Brain microvascular endothelial cell (primary cell): ENCODE measurements around the gene CRIP2.

ENCODE experiments used
- DNase-seq: peaks from one replicate; pipeline ENCODE4 v3.0.0-alpha.2; 2020
- H3K27ac ChIP-seq: fragments of 250-450 bp; sonication (Bioruptor Pico); 2 replicates; pipeline ENCODE4 v1.5.1; 2020; ENCODE audit warnings: mild to moderate bottlenecking, moderate library complexity
- H3K27me3 ChIP-seq: fragments of 250-450 bp; sonication (Bioruptor Pico); replicated peaks from 2 replicates; pipeline ENCODE4 v1.5.1; 2020; ENCODE audit warnings: mild to moderate bottlenecking
- H3K36me3 ChIP-seq: fragments of 250-450 bp; sonication (Bioruptor Pico); replicated peaks from 2 replicates; pipeline ENCODE4 v1.5.1; 2020; ENCODE audit warnings: mild to moderate bottlenecking
- H3K4me3 ChIP-seq: 2 replicates; pipeline ENCODE4 v1.5.1; 2011; ENCODE audit warnings: low read depth, mild to moderate bottlenecking, control low read depth, low read length, moderate library complexity
- CTCF ChIP-seq: IDR thresholded peaks from 2 replicates; pipeline ENCODE4 v1.5.1; 2011; ENCODE audit warnings: low read depth, mild to moderate bottlenecking, moderate library complexity, low read length, control low read depth, inconsistent platforms; ENCODE audit errors: missing control alignments
- in situ Hi-C: cut with HindIII; loops from 2 replicates; pipeline ENCODE4 v1.10.0; 2017; ENCODE audit warnings: low sequenced_read_pairs, low pct_ligation_motif_present

The CRIP2 gene

GRCh38 chr14:105497671-105498429 lies 23.2 kb downstream of the CRIP2 start:
- no peak for TF ChIP-seq CTCF

GRCh38 chr14:105498430-105499255 lies 24.0 kb downstream of the CRIP2 start:
- TF ChIP-seq CTCF, result no peak
- Histone ChIP-seq H3K4me3 (no peak overlapping the region), H3K27me3 (no peaks in the 10 kb centered on the region), H3K36me3 (no peaks in the 10 kb centered on the region), H3K27ac (no peak overlapping the region)
- in situ Hi-C loops, result no loop called here
- DNase-seq, result no peak

More at GRCh38 chr14:105497671-105498429, 23.2 kb downstream of the CRIP2 start:
- H3K4me3 ChIP-seq, result no peak overlapping the region
- no peak for DNase-seq
- no peak overlapping the region for H3K27ac ChIP-seq
- in situ Hi-C loops, result no loop called here
- H3K27me3 ChIP-seq, result no peaks in the 10 kb centered on the region
- no peaks in the 10 kb centered on the region for H3K36me3 ChIP-seq

- no peaks in the 10 kb centered on the region for H3K27me3 ChIP-seq
- no peak overlapping the region for H3K4me3 ChIP-seq
- DNase-seq, result no peak
- H3K36me3 ChIP-seq, result no peaks in the 10 kb centered on the region
- no peak for TF ChIP-seq CTCF
- no peak overlapping the region for H3K27ac ChIP-seq
- in situ Hi-C loops, result no loop called here
Measured at GRCh38 chr14:105499256-105500035, 24.8 kb downstream of the CRIP2 start.

- Histone ChIP-seq H3K27me3 (no peaks in the 10 kb centered on the region), H3K27ac (no peak overlapping the region), H3K36me3 (no peaks in the 10 kb centered on the region), H3K4me3 (no peak overlapping the region)
- no peak for DNase-seq
- in situ Hi-C loops, result no loop called here
- TF ChIP-seq CTCF, result no peak
Measured at GRCh38 chr14:105500036-105500725, 25.6 kb downstream of the CRIP2 start.

GRCh38 chr14:105500726-105501101 lies 26.1 kb downstream of the CRIP2 start:
- no peaks in the 10 kb centered on the region for H3K36me3 ChIP-seq
- H3K27me3 ChIP-seq, result no peaks in the 10 kb centered on the region
- no peak overlapping the region for H3K4me3 ChIP-seq
- TF ChIP-seq CTCF, result no peak
- in situ Hi-C loops, result no loop called here
- no peak overlapping the region for H3K27ac ChIP-seq
- no peak for DNase-seq
